PC-3 (cell line): ENCODE data around the gene OLIG2. TPM values are rescaled to one million over a fixed set of nuclear protein-coding genes. Genes with fewer than 3 reads are reported as not detected.

ENCODE experiments used
- ATAC-seq: fragments of 200-7000 bp; cut with Tn5 transposase; 2 replicates; pipeline ENCODE4 v1.9.1; 2020; ENCODE audit warnings: mild to moderate bottlenecking, moderate library complexity
- BruUV-seq: library from RNA; stranded (reverse); fragments of 400-500 nt; replicated peaks from 2 replicates; lab custom pipeline; 2021; lab: Mats Ljungman, UMichigan
- CTCF ChIA-PET: fragments of 300-600 bp; sonication (Branson Sonifier 250); formaldehyde crosslinking; loops from one replicate; lab custom pipeline; 2022; ENCODE audit warnings: antibody characterized with exemption; lab: Charles Lee
- POLR2A ChIA-PET: fragments of 300-600 bp; sonication (Branson Sonifier 250); formaldehyde crosslinking; loops from one replicate; lab custom pipeline; 2022; ENCODE audit warnings: antibody characterized with exemption; ENCODE audit not compliant: unreplicated experiment; lab: Charles Lee
- DNase-seq: peaks from one replicate; pipeline ENCODE4 v3.0.0-alpha.2; 2015
- H2AFZ ChIP-seq: fragments of 300-600 bp; sonication (generic); 2 replicates; pipeline ENCODE4 v1.6.0; 2016; ENCODE audit warnings: antibody characterized with exemption, low read length
- H3F3A ChIP-seq: fragments of 300-600 bp; sonication (generic); one replicate; pipeline ENCODE4 v1.6.0; 2017; ENCODE audit warnings: antibody characterized with exemption, low read length, control low read depth, mild to moderate bottlenecking; ENCODE audit not compliant: unreplicated experiment
- H3K27ac ChIP-seq: fragments of 300-600 bp; sonication (generic); 2 replicates; pipeline ENCODE4 v1.5.1; 2016; ENCODE audit warnings: mild to moderate bottlenecking, low read length
- H3K27me3 ChIP-seq: fragments of 300-600 bp; sonication (generic); 2 replicates; pipeline ENCODE4 v1.6.1; 2016; ENCODE audit warnings: low read length, mixed read lengths
- H3K36me3 ChIP-seq: fragments of 300-600 bp; sonication (generic); 2 replicates; pipeline ENCODE4 v1.6.1; 2016; ENCODE audit warnings: low read depth, mixed run types, low read length, mixed read lengths
- H3K4me1 ChIP-seq: fragments of 300-600 bp; sonication (generic); 2 replicates; pipeline ENCODE4 v1.5.1; 2016; ENCODE audit warnings: low read length; ENCODE audit not compliant: insufficient read depth
- H3K4me2 ChIP-seq: fragments of 300-600 bp; sonication (generic); 2 replicates; pipeline ENCODE4 v1.6.0; 2016; ENCODE audit warnings: low read length
- H3K4me3 ChIP-seq: fragments of 300-600 bp; sonication (generic); 2 replicates; pipeline ENCODE4 v1.5.1; 2016; ENCODE audit warnings: mild to moderate bottlenecking, low read length, mixed read lengths
- H3K79me2 ChIP-seq: fragments of 300-600 bp; sonication (generic); 2 replicates; pipeline ENCODE4 v1.6.1; 2017; ENCODE audit warnings: low read length, mixed read lengths
- H3K9ac ChIP-seq: fragments of 300-600 bp; sonication (generic); 2 replicates; pipeline ENCODE4 v1.6.0; 2016; ENCODE audit warnings: mild to moderate bottlenecking, low read length
- H3K9me2 ChIP-seq: fragments of 300-600 bp; sonication (generic); replicated peaks from 2 replicates; pipeline ENCODE4 v1.6.1; 2016; ENCODE audit warnings: mixed run types, low read length, mixed read lengths
- H3K9me3 ChIP-seq: fragments of 300-600 bp; sonication (generic); 2 replicates; pipeline ENCODE4 v1.6.1; 2016; ENCODE audit warnings: low read length, mixed read lengths
- H4K20me1 ChIP-seq: fragments of 300-600 bp; sonication (generic); 2 replicates; pipeline ENCODE4 v1.6.1; 2016; ENCODE audit warnings: low read length, mixed read lengths
- EZH2 ChIP-seq: fragments of 300-600 bp; sonication (generic); IDR thresholded peaks from one replicate; pipeline ENCODE4 v1.6.1; 2017; ENCODE audit warnings: antibody characterized with exemption, mild to moderate bottlenecking, low read length; ENCODE audit not compliant: unreplicated experiment
- EZH2phosphoT487 ChIP-seq: fragments of 300-600 bp; sonication (generic); IDR thresholded peaks from 2 replicates; pipeline ENCODE4 v1.6.1; 2018; ENCODE audit warnings: mild to moderate bottlenecking, antibody characterized with exemption, low read length, borderline replicate concordance
- intact Hi-C: fragments of 100-400 bp; cut with micrococcal nuclease; formaldehyde crosslinking; loops from 2 replicates; pipeline ENCODE4 v1.9.0; 2023
- total RNA-seq: library from RNA; depleted of rRNA; stranded (reverse); fragments of >200 nt; gene quantifications from 2 replicates; pipeline ENCODE4 v1.2.3, GENCODE V29; 2014
- TF ChIP-seq, protein P1 (sequence below): fragments of 300-600 bp; sonication (generic); conservative IDR thresholded peaks from 2 replicates; pipeline ENCODE4 v1.5.1; 2017; ENCODE audit warnings: antibody characterized with exemption, low read depth, mild to moderate bottlenecking, low read length

The OLIG2 gene
- total RNA-seq, 1 experiment from 2014 or later = not detected

DNA sequence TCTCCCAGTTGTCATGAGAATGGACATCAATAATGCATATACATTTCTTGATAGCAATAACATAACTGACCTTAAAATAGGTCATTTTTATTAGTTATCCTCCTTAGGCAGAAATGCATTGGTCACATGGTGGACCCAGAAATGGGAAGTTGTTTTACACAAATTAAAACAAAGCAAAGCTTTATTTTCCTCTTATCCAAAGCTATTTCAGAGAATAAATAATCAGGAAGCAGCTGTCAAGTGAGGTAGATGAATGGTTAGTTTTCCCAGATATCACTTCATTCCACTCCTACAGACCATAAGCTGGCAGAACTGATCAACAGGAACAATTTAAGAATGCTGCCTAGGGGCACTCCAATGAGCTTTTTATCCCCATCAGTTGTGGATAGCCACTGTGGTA lies 28.2 kb downstream of the OLIG2 start:
- POLR2A ChIA-PET = no interaction called here
- Histone ChIP-seq H3K36me3 (no peaks in the 10 kb centered on the region), H3K4me1 (no peaks in the 10 kb centered on the region), H2AFZ (no peak overlapping the region), H3K27ac (no peak overlapping the region), H3K4me3 (no peak overlapping the region), H3K9me2 (no peaks in the 10 kb centered on the region), H3F3A (no peaks in the 10 kb centered on the region), H3K9me3 (no peaks in the 10 kb centered on the region), H4K20me1 (no peaks in the 10 kb centered on the region), H3K27me3 (peaks cover 63% of the 10 kb centered on the region), H3K4me2 (no peak overlapping the region), H3K79me2 (no peaks in the 10 kb centered on the region), H3K9ac (no peak overlapping the region)
- no TSS peak for BruUV-seq
- CTCF ChIA-PET = no interaction called here
- intact Hi-C loops = no loop called here
- TF ChIP-seq, protein P1, sequence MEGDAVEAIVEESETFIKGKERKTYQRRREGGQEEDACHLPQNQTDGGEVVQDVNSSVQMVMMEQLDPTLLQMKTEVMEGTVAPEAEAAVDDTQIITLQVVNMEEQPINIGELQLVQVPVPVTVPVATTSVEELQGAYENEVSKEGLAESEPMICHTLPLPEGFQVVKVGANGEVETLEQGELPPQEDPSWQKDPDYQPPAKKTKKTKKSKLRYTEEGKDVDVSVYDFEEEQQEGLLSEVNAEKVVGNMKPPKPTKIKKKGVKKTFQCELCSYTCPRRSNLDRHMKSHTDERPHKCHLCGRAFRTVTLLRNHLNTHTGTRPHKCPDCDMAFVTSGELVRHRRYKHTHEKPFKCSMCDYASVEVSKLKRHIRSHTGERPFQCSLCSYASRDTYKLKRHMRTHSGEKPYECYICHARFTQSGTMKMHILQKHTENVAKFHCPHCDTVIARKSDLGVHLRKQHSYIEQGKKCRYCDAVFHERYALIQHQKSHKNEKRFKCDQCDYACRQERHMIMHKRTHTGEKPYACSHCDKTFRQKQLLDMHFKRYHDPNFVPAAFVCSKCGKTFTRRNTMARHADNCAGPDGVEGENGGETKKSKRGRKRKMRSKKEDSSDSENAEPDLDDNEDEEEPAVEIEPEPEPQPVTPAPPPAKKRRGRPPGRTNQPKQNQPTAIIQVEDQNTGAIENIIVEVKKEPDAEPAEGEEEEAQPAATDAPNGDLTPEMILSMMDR = no peak
- TF ChIP-seq EZH2 (no peak), EZH2phosphoT487 (no peak)
- DNase-seq = no peak
- no peak for ATAC-seq

DNA sequence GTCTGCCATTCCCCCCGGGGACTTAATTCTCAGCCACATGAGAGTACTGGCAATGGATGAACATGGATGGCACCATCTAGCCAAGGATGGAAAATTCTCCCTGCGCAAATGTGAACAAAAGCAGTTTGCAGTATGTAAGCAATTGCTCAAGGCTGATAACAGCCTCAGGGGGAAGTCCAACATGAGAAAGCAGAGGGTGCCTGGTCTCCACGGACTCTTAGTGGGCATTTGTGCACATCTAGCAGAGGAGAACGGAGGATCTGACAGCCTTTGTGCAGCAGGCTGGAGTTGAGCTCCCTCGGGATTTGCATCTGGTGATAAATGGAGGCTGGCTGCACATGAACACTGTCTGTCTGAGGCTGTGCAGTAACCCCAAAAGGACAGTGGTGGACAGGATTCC lies 30.3 kb downstream of the OLIG2 start:
- POLR2A ChIA-PET = no interaction called here
- Histone ChIP-seq H3K4me2 (no peak overlapping the region), H3K4me1 (no peaks in the 10 kb centered on the region), H3K9me3 (no peaks in the 10 kb centered on the region), H3K4me3 (no peak overlapping the region), H3K9ac (no peak overlapping the region), H3K27ac (no peak overlapping the region), H3F3A (no peaks in the 10 kb centered on the region), H2AFZ (no peak overlapping the region), H3K9me2 (no peaks in the 10 kb centered on the region), H3K79me2 (no peaks in the 10 kb centered on the region), H3K27me3 (peaks cover 73% of the 10 kb centered on the region), H4K20me1 (no peaks in the 10 kb centered on the region), H3K36me3 (no peaks in the 10 kb centered on the region)
- BruUV-seq = no TSS peak
- ATAC-seq (no peak), DNase-seq (no peak)
- intact Hi-C loops = no loop called here
- CTCF ChIA-PET = no interaction called here
- TF ChIP-seq EZH2 = no peak
- TF ChIP-seq, protein P1 = no peak
- TF ChIP-seq EZH2phosphoT487 = no peak

DNA sequence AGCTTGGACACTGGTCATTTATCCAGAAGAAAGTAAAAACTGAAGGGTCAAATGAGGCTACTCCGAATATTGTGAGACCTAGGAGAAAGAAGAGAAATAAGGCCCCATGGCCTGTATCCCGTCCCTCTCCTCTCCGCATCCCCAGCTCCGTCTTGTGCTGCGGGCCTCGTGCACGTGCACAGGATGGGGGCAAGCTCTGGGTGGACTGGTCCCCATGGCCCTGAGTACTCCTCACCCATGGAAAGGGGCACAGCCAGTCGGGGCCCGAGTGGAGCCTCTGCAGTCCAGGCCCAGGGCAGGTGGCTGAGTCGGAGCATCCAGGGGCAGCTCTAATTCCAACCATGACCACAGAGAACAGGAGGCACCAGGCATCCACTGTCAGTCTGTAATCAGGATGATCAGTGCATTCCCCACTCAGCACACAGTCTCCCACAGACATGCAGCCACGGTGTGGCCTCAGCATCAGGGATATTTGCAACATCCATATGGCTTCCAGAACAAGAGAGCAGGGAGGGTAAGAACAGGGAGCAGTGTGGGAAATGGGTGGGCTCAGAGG lies 31.7 kb downstream of the OLIG2 start:
- Histone ChIP-seq H3K27me3 (peaks cover 74% of the 10 kb centered on the region), H3K9me3 (no peaks in the 10 kb centered on the region), H3K27ac (no peak overlapping the region), H3K9me2 (no peaks in the 10 kb centered on the region), H3K9ac (no peak overlapping the region), H3K4me3 (no peak overlapping the region), H4K20me1 (no peaks in the 10 kb centered on the region), H3K4me2 (no peak overlapping the region), H3K4me1 (no peaks in the 10 kb centered on the region), H3F3A (no peaks in the 10 kb centered on the region), H3K79me2 (no peaks in the 10 kb centered on the region), H3K36me3 (no peaks in the 10 kb centered on the region), H2AFZ (no peak overlapping the region)
- ChIA-PET CTCF (no interaction called here), POLR2A (no interaction called here)
- no TSS peak for BruUV-seq
- intact Hi-C loops = no loop called here
- DNase-seq (no peak), ATAC-seq (no peak)
- TF ChIP-seq, protein P1 = no peak
- no peak for TF ChIP-seq EZH2phosphoT487
- TF ChIP-seq EZH2 = no peak
